Measurements from ENCODE around the gene RBCK1.
"Not testable (repeated sequence)": the region's sequence is repeated elsewhere in the genome, so short reads cannot be mapped to it uniquely, and the experiment has no call there.

RBCK1 gene

GRCh38 chr20:467755-468154 is 59.7 kb downstream of the RBCK1 start:
- no peak overlapping the region for H3K4me3 ChIP-seq (ENCODE audit: low read depth, low read length)

GRCh38 chr20:469746-470490 is 61.8 kb downstream of the RBCK1 start:
- H3K4me3 ChIP-seq (ENCODE audit: low read depth, low read length): no peak overlapping the region

- H3K4me3 ChIP-seq (ENCODE audit: low read depth, low read length): no peak overlapping the region
Measured at GRCh38 chr20:472137-472846, 64.2 kb downstream of the RBCK1 start.

GRCh38 chr20:472889-473292 is 64.8 kb downstream of the RBCK1 start:
- no peak overlapping the region for H3K4me3 ChIP-seq (ENCODE audit: low read depth, low read length)

GRCh38 chr20:474581-474980 is 66.5 kb downstream of the RBCK1 start:
- H3K4me3 ChIP-seq (ENCODE audit: low read depth, low read length): no peak overlapping the region

GRCh38 chr20:475463-476357 is 67.6 kb downstream of the RBCK1 start:
- H3K4me3 ChIP-seq (ENCODE audit: low read depth, low read length): no peak overlapping the region

- H3K4me3 ChIP-seq (ENCODE audit: low read depth, low read length): not testable (repeated sequence)
Measured at GRCh38 chr20:476561-477249, 68.6 kb downstream of the RBCK1 start.

GRCh38 chr20:478010-478948 is 70.2 kb downstream of the RBCK1 start:
- H3K4me3 ChIP-seq (ENCODE audit: low read depth, low read length): no peak overlapping the region

GRCh38 chr20:478949-479429 is 70.9 kb downstream of the RBCK1 start:
- H3K4me3 ChIP-seq (ENCODE audit: low read depth, low read length): no peak overlapping the region

GRCh38 chr20:479487-479886 is 71.4 kb downstream of the RBCK1 start:
- H3K4me3 ChIP-seq (ENCODE audit: low read depth, low read length): no peak overlapping the region

GRCh38 chr20:480044-480443 is 71.9 kb downstream of the RBCK1 start:
- no peak overlapping the region for H3K4me3 ChIP-seq (ENCODE audit: low read depth, low read length)

GRCh38 chr20:481167-481566 is 73.1 kb downstream of the RBCK1 start:
- H3K4me3 ChIP-seq (ENCODE audit: low read depth, low read length): no peak overlapping the region

Measured in iPS-11a (cell line).